ENCODE measurements around the gene CDKL2. TPM values are rescaled to one million over a fixed set of nuclear protein-coding genes. Genes with fewer than 3 reads are reported as not detected.

Gene CDKL2
- total RNA-seq, 4 donors from 2014 or later, result 1.2 to 3.1 TPM; not detected in 2

DNA sequence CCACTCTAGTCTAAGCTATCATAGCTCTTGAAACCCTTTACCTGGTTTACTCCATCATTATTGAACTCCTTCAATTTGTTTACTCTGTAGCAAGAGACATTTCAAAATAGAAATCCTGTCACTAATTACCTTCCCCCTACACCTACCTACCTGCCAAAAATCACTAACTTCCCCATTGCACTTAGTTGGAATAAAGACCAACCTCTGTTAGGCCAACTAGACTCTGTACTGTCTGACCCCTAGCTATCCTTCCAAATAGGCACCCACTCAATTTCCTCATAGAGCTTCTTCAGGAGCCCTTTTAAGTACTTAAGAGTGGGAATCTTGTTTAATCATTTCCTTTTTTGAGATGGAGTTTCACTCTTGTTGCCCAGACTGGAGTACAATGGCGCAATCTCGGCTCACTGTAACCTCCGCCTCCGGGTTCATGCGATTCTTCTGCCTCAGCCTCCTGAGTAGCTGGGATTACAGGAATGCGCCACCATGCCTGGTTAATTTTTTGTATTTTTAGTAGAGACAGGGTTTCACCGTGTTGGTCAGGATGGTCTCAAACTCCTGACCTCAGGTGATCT is 8.9 kb upstream of the CDKL2 start:
- H3K27me3 ChIP-seq, result no peaks in the 10 kb centered on the region
- no peaks in the 10 kb centered on the region for H3K4me1 ChIP-seq
- DNase-seq, result no peak
- H3K9me3 ChIP-seq, result no peaks in the 10 kb centered on the region
- no peak overlapping the region for H3K27ac ChIP-seq
- TF ChIP-seq CTCF (IDR thresholded peaks at IDR 0.05) (no peak), POLR2A (IDR thresholded peaks at IDR 0.05) (no peak)
- intact Hi-C loops (cut with DNase I; ENCODE audit: low total_unique reads), result no loop called here
- no peaks in the 10 kb centered on the region for H3K36me3 ChIP-seq
- no peak overlapping the region for H3K4me3 ChIP-seq

DNA sequence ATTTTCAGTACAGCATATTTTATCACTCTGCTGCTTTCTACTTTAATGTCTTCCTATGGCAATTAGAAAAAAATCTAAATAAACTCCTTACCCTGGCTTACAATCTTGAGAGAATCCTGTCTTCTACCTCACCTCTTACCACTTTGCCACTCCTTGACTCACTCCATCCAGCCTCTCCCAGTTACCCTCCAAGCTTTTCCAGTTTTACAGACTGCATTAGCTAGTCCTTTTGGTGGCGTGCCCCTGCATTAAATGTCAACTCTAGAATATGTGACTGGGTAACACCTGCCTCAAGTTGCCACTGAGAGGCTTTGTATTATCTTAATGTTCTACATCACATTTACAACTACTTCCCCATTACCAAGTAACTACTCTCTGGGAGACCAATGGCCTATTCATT is 7.5 kb upstream of the CDKL2 start:
- no peak overlapping the region for H3K27ac ChIP-seq
- TF ChIP-seq POLR2A (IDR thresholded peaks at IDR 0.05) (no peak), CTCF (IDR thresholded peaks at IDR 0.05) (no peak)
- H3K9me3 ChIP-seq, result no peaks in the 10 kb centered on the region
- intact Hi-C loops (cut with DNase I; ENCODE audit: low total_unique reads), result no loop called here
- DNase-seq, result no peak
- H3K27me3 ChIP-seq, result no peaks in the 10 kb centered on the region
- no peak overlapping the region for H3K4me3 ChIP-seq
- H3K36me3 ChIP-seq, result no peaks in the 10 kb centered on the region
- H3K4me1 ChIP-seq, result no peaks in the 10 kb centered on the region

DNA sequence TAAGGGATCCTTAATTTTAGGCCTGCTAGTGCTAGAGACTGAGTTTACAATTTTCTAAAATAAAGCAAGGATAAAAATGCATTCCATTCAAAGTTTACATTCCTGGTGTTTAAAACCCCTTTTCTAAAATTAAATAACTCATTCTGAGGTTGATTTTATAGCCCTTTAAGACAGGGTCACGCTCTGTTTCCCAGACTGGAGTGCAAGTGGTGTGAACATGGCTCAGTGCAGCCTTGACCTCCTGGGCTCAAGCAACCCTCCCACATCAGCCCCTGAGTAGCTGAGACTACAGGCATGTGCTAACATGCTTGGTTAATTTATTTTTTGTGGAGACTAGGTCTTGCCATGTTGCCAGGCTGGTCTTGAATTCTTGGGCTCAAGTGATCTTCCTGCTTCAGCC is 6.8 kb upstream of the CDKL2 start:
- H3K36me3 ChIP-seq, result no peaks in the 10 kb centered on the region
- no peak for TF ChIP-seq POLR2A (IDR thresholded peaks at IDR 0.05)
- no peak for TF ChIP-seq CTCF (IDR thresholded peaks at IDR 0.05)
- H3K9me3 ChIP-seq, result no peaks in the 10 kb centered on the region
- no peak overlapping the region for H3K27ac ChIP-seq
- no peaks in the 10 kb centered on the region for H3K4me1 ChIP-seq
- no peak overlapping the region for H3K4me3 ChIP-seq
- no peak for DNase-seq
- intact Hi-C loops (cut with DNase I; ENCODE audit: low total_unique reads), result no loop called here
- no peaks in the 10 kb centered on the region for H3K27me3 ChIP-seq

DNA sequence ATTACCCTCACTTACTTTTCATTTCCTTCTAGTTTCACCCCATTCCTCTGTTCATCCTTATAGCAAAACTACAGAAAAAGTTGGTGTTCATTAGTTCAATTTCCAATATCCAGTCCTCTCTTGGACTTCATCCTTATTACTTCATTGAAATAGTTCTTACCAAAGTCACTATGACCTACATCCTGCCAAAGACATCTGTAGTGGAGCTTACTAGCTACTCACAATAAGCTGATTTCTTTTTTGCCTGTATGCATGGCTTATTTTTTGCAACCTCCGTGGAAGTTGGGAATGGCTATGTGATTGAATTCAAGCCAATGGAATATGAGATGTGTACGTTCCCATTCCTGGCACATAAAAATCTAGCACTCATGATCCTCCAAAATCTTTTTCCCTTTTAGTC is 4.6 kb upstream of the CDKL2 start:
- no peaks in the 10 kb centered on the region for H3K27me3 ChIP-seq
- no peaks in the 10 kb centered on the region for H3K4me1 ChIP-seq
- H3K36me3 ChIP-seq, result no peaks in the 10 kb centered on the region
- no peak for DNase-seq
- no peak overlapping the region for H3K4me3 ChIP-seq
- intact Hi-C loops (cut with DNase I; ENCODE audit: low total_unique reads), result no loop called here
- no peak for TF ChIP-seq CTCF (IDR thresholded peaks at IDR 0.05)
- TF ChIP-seq POLR2A (IDR thresholded peaks at IDR 0.05), result no peak
- H3K9me3 ChIP-seq, result no peaks in the 10 kb centered on the region
- H3K27ac ChIP-seq, result no peak overlapping the region

- TF ChIP-seq CTCF (IDR thresholded peaks at IDR 0.05) (no peak), POLR2A (IDR thresholded peaks at IDR 0.05) (no peak)
- intact Hi-C loops (cut with DNase I; ENCODE audit: low total_unique reads), result no loop called here
- no peaks in the 10 kb centered on the region for H3K4me1 ChIP-seq
- H3K36me3 ChIP-seq, result no peaks in the 10 kb centered on the region
- no peak overlapping the region for H3K4me3 ChIP-seq
- H3K27ac ChIP-seq, result no peak overlapping the region
- no peaks in the 10 kb centered on the region for H3K9me3 ChIP-seq
- no peak for DNase-seq
- no peaks in the 10 kb centered on the region for H3K27me3 ChIP-seq
Observed at GRCh38 chr4:75634281-75634680, 4.0 kb upstream of the CDKL2 start.

Data from uterus (tissue), 4 donors.